Right atrium auricular region (tissue), 2 donors: ENCODE results near the gene CNTNAP2. TPM values are rescaled to one million over a fixed set of nuclear protein-coding genes. Genes with fewer than 3 reads are reported as not detected.

ENCODE experiments used
- DNase-seq: peaks from one replicate; pipeline ENCODE4 v3.0.0-alpha.2; 2019; ENCODE audit warnings: low spot score
- H3K27ac ChIP-seq, 2 donors: fragments of 200-600 bp; sonication (generic); 1 replicate in 1 of 2; 2 replicates in 1 of 2; pipeline ENCODE4 v1.5.1; 2016 to 2019
- H3K27me3 ChIP-seq, 2 donors: fragments of 200-600 bp; sonication (generic); one replicate each; pipeline versions ENCODE4 v1.5.1 to v1.6.0; 2017 to 2019
- H3K36me3 ChIP-seq: fragments of 200-600 bp; sonication (generic); one replicate; pipeline ENCODE4 v1.5.1; 2016
- H3K4me1 ChIP-seq, 2 donors: fragments of 200-600 bp; sonication (generic); one replicate each; pipeline versions ENCODE4 v1.5.1 to v1.6.0; 2017 to 2019
- H3K4me3 ChIP-seq, 2 donors: fragments of 200-600 bp; sonication (generic); 1 replicate in 1 of 2; 2 replicates in 1 of 2; pipeline ENCODE4 v1.5.1; 2017 to 2019; ENCODE audit warnings: mild to moderate bottlenecking in 1 of 2, moderate library complexity in 1 of 2
- H3K9me3 ChIP-seq, 2 donors: fragments of 200-600 bp; sonication (generic); one replicate each; pipeline ENCODE4 v1.5.1; 2019
- total RNA-seq, 2 donors: library from RNA; depleted of rRNA; stranded (reverse); fragments of >200 nt; gene quantifications; one replicate each; pipeline ENCODE4 v1.1.0, GENCODE V29; 2016
- TF ChIP-seq, protein P1 (sequence below), 2 donors: fragments of 200-600 bp; sonication (generic); IDR thresholded peaks; one replicate each; pipeline ENCODE4 v1.5.1; 2019; ENCODE audit warnings: antibody characterized with exemption in 2 of 2

CNTNAP2 gene
- total RNA-seq, 2 donors from 2014 or later, result 1.1 to 1.7 TPM

DNA sequence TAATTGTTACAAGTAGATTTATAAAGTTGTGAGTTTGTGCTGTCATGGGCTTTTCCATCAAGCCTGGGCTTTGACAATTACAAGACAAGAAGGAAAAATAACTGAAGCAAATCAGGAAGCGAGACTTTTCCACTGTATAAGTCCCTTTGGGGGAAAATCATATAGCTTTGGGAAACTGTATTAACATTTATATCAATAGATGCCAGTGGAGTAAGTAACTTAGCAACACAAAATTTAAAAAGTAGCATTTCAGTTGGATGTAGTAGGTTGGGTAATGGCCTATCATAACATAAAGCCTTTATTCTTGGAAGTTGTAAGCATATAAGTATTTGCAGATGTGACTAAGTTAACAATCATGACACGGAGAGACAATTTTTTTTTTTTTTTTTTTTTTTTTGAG lies 931.1 kb downstream of the CNTNAP2 start:
- Histone ChIP-seq H3K4me3 (no peak overlapping the region), H3K36me3 (no peaks in the 10 kb centered on the region)
- no peak for DNase-seq

DNA sequence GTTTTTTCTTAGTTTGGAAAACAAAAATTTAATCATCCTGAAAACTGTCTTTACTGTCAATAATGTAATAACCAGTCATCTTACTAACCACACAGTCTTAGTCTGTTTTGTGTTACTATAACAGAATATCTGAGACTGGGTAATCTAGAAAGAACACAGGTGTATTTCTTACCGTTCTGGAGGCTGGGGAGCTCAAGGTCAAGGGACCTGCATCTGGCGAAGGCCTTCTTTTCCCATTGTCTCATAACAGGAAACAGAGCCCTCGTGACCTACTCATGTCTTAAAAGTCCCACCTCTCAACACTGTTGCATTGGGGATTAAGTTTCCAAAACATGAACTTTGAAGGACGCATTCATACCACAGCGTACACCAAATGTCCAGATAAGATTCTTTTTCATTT lies 932.3 kb downstream of the CNTNAP2 start:
- Histone ChIP-seq H3K27me3 (no peaks in the 10 kb centered on the region), H3K9me3 (no peaks in the 10 kb centered on the region), H3K4me1 (no peaks in the 10 kb centered on the region), H3K4me3 (no peak overlapping the region), H3K27ac (no peak overlapping the region), H3K36me3 (no peaks in the 10 kb centered on the region)
- TF ChIP-seq, protein P1, sequence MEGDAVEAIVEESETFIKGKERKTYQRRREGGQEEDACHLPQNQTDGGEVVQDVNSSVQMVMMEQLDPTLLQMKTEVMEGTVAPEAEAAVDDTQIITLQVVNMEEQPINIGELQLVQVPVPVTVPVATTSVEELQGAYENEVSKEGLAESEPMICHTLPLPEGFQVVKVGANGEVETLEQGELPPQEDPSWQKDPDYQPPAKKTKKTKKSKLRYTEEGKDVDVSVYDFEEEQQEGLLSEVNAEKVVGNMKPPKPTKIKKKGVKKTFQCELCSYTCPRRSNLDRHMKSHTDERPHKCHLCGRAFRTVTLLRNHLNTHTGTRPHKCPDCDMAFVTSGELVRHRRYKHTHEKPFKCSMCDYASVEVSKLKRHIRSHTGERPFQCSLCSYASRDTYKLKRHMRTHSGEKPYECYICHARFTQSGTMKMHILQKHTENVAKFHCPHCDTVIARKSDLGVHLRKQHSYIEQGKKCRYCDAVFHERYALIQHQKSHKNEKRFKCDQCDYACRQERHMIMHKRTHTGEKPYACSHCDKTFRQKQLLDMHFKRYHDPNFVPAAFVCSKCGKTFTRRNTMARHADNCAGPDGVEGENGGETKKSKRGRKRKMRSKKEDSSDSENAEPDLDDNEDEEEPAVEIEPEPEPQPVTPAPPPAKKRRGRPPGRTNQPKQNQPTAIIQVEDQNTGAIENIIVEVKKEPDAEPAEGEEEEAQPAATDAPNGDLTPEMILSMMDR (IDR thresholded peaks at IDR 0.05), result no peak
- no peak for DNase-seq

More for the DNA sequence above, 931.1 kb downstream of the CNTNAP2 start:
- H3K27ac ChIP-seq, result no peak overlapping the region
- no peaks in the 10 kb centered on the region for H3K9me3 ChIP-seq
- no peaks in the 10 kb centered on the region for H3K4me1 ChIP-seq
- no peaks in the 10 kb centered on the region for H3K27me3 ChIP-seq
- TF ChIP-seq, protein P1 (IDR thresholded peaks at IDR 0.05), result no peak

DNA sequence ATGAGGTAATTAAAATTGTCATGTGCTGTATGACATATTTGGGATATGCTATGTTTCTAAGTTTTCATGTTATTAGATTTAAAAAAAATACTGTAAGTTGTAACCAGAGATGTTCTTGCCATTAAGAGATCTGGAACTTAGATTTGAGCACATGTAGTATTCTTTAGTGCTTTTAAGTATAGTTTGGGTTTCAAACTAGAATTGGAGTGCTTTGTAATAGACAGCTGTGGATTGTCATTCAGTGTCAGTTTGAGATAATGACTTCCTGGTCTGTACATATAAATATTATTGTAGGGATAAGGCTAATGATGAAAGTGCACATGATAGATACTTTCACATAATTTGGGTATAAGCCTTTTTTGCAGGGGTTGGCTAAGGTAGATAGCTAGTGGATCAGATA lies 936.2 kb downstream of the CNTNAP2 start:
- no peaks in the 10 kb centered on the region for H3K9me3 ChIP-seq
- TF ChIP-seq, protein P1 (IDR thresholded peaks at IDR 0.05), result no peak
- no peak overlapping the region for H3K4me3 ChIP-seq
- H3K27ac ChIP-seq, result no peak overlapping the region
- DNase-seq, result no peak
- H3K4me1 ChIP-seq, result no peaks in the 10 kb centered on the region
- no peaks in the 10 kb centered on the region for H3K27me3 ChIP-seq
- no peaks in the 10 kb centered on the region for H3K36me3 ChIP-seq

DNA sequence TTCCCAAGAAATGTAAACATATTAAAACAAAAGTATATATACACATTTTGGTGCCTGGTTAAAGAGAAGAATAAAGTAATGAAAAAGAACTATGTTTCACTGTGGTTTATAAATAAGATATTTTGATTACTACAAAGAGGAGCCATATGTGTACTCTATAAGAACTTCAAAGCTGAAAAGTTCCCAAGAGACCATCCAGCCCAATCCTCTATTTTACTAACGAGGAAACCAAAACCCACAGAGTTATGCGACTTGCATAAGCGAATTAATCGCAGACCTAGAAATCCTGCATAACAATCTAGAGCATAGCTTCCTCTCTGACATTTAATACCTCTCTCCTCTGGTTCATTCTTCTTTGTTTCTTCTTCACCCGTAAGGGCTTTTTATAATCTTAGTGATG lies 937.1 kb downstream of the CNTNAP2 start:
- no peaks in the 10 kb centered on the region for H3K4me1 ChIP-seq
- TF ChIP-seq, protein P1 (IDR thresholded peaks at IDR 0.05), result no peak
- H3K27me3 ChIP-seq, result no peaks in the 10 kb centered on the region
- no peak overlapping the region for H3K27ac ChIP-seq
- no peak for DNase-seq
- H3K36me3 ChIP-seq, result no peaks in the 10 kb centered on the region
- H3K9me3 ChIP-seq, result no peaks in the 10 kb centered on the region
- no peak overlapping the region for H3K4me3 ChIP-seq

DNA sequence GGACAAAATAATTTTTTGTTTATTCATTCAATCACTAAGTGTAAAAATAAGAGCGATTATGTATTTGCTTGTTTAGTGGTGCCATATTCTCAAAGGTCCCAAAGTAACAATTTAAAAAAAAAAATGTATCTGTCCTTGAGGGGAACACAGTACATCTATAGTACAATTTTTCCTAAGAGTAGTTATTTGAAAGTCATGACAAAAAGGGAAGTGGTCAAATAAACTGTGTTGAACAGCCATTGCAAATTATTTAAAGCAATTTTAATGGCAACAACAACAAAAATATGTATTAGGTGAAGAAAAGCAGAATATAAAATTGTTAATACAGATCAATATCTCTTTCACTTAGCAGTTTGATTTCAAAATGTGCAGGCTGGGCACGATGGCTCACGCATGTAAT lies 943.5 kb downstream of the CNTNAP2 start:
- H3K36me3 ChIP-seq, result no peaks in the 10 kb centered on the region
- no peaks in the 10 kb centered on the region for H3K27me3 ChIP-seq
- TF ChIP-seq, protein P1 (IDR thresholded peaks at IDR 0.05), result no peak
- no peaks in the 10 kb centered on the region for H3K4me1 ChIP-seq
- no peak overlapping the region for H3K4me3 ChIP-seq
- H3K9me3 ChIP-seq, result no peaks in the 10 kb centered on the region
- no peak overlapping the region for H3K27ac ChIP-seq
- no peak for DNase-seq

DNA sequence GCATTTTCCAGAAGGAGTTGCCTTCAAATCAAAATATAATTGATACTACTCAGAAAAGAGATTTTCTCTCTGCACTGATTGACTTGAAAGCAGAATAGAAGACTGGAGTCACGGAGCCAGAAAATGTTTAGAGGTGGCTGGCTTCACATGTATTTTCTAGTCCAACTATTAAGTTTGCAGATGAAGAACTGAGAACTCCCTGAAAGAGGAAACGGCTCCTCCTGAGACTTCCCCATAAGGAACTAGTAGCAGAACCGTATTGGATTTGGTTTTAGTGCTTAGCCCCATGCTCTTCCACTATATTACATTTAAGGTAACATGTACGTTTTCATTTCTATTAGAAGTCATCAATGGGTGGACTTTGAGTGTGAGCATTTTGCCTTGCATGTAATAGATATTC lies 946.3 kb downstream of the CNTNAP2 start:
- no peaks in the 10 kb centered on the region for H3K9me3 ChIP-seq
- TF ChIP-seq, protein P1 (IDR thresholded peaks at IDR 0.05), result no peak
- no peak overlapping the region for H3K4me3 ChIP-seq
- H3K36me3 ChIP-seq, result no peaks in the 10 kb centered on the region
- no peaks in the 10 kb centered on the region for H3K27me3 ChIP-seq
- H3K27ac ChIP-seq, result no peak overlapping the region
- no peaks in the 10 kb centered on the region for H3K4me1 ChIP-seq
- no peak for DNase-seq
